Gastrocnemius medialis (tissue), 4 donors: Measurements from ENCODE around the gene ST7.

Experiments
- POLR2A ChIP-seq, 2 donors: fragments of 450-650 bp; IDR thresholded peaks; one replicate each; pipeline ENCODE4 v1.6.1; 2017; ENCODE audit warnings: antibody characterized with exemption in 2 of 2, mild to moderate bottlenecking in 2 of 2, moderate library complexity in 2 of 2
- TF ChIP-seq, protein P1 (sequence below), 5 experiments: fragments of 450-650 bp in 3 of 5; fragments of 200-600 bp in 2 of 5; sonication (generic) in 2 of 5; IDR thresholded peaks in 4 of 5; conservative IDR thresholded peaks in 1 of 5; 1 replicate in 4 of 5; 2 replicates in 1 of 5; pipeline ENCODE4 v1.5.1; 2016 to 2019; ENCODE audit warnings: antibody characterized with exemption in 5 of 5, mild to moderate bottlenecking in 3 of 5, moderate library complexity in 3 of 5

DNA sequence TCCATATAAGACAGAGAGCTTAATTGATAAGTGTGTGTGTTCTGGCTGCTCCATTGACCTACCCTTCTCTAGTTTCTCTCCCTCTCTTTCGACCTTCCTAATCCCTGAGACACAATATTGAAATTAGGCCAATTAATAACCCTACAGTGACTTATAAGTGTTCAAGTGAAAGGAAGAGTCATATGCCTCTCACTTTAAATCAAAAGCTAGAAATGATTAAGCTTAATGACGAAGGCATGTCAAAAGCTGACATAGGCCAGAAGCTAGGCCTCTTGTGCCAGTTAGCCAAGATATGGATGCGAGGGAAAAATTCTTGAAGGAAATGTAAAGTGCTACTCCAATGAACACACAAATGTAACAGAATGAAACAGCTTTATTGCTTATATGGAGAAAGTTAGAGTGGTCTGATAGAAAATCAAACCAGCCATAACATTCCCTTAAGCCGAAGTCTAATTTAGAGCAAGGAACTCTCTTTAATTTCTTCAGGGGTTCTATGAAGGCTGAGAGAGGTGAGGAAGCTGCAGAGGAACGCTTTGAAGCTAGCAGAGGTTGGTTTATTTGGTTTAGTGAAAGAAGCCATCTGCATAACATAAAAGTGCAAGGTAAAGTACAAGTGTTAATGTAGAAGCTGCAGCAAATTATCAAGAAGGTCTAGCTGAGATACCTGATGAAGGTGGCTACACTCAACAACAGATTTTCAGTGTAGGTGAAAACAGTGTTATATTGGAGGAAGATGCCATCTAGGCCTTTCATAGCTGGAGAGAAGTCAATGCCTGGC is 53.8 kb downstream of the ST7 start:
- TF ChIP-seq, protein P1, sequence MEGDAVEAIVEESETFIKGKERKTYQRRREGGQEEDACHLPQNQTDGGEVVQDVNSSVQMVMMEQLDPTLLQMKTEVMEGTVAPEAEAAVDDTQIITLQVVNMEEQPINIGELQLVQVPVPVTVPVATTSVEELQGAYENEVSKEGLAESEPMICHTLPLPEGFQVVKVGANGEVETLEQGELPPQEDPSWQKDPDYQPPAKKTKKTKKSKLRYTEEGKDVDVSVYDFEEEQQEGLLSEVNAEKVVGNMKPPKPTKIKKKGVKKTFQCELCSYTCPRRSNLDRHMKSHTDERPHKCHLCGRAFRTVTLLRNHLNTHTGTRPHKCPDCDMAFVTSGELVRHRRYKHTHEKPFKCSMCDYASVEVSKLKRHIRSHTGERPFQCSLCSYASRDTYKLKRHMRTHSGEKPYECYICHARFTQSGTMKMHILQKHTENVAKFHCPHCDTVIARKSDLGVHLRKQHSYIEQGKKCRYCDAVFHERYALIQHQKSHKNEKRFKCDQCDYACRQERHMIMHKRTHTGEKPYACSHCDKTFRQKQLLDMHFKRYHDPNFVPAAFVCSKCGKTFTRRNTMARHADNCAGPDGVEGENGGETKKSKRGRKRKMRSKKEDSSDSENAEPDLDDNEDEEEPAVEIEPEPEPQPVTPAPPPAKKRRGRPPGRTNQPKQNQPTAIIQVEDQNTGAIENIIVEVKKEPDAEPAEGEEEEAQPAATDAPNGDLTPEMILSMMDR (IDR thresholded peaks at IDR 0.05 in 4 of 5, conservative IDR thresholded peaks at IDR 0.05 in 1 of 5): no peak
- no peak for TF ChIP-seq POLR2A (IDR thresholded peaks at IDR 0.05)
